Lower leg skin (tissue), 3 donors: ENCODE results near the gene ANKRD52.

Experiments used
- POLR2A ChIP-seq, 2 donors: fragments of 450-650 bp; IDR thresholded peaks; one replicate each; pipeline ENCODE4 v1.6.1; 2016 to 2017; ENCODE audit warnings: antibody characterized with exemption in 2 of 2, mild to moderate bottlenecking in 1 of 2, moderate library complexity in 1 of 2
- TF ChIP-seq, protein P1 (sequence below), 3 donors: fragments of 450-650 bp; IDR thresholded peaks; one replicate each; pipeline ENCODE4 v1.5.1; 2016; ENCODE audit warnings: antibody characterized with exemption in 3 of 3, mild to moderate bottlenecking in 3 of 3, moderate library complexity in 2 of 3

DNA sequence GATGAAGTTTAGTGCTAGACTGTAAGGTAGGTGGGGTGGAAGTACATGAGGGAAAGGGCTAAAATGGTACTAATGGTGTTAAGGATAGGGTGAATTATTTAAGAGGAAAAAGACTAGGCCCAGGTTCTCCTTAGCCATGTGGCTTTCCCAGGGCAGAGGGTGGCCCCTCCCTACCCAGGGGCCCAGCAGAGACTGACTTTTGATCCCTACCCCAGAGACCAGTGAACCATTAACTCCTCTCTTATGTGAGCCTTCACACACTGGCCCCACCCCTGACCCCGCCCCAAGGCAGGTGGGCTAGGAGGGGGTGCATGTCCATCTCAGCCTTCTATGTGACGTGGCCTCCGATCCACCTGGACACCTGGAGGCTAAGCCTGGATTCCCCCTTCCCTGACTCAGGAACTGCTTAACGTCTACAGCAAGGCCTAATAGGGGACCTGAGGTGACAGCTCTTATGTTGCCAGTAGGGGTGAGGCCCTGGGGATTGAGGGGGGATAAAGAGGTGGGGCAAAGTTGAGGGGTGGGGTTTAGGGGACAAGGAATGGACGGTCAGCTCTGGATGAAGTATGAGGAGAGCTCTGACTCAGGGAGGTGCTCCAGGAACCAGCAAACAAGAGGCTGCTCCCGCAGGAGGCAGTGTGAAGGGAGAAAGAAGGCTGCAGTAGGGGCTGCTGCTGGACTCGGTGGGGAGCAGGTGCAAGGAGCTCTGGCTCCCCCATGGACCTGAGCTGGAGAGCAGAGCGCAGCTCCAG, 27.6 kb downstream of the ANKRD52 start:
- TF ChIP-seq, protein P1, sequence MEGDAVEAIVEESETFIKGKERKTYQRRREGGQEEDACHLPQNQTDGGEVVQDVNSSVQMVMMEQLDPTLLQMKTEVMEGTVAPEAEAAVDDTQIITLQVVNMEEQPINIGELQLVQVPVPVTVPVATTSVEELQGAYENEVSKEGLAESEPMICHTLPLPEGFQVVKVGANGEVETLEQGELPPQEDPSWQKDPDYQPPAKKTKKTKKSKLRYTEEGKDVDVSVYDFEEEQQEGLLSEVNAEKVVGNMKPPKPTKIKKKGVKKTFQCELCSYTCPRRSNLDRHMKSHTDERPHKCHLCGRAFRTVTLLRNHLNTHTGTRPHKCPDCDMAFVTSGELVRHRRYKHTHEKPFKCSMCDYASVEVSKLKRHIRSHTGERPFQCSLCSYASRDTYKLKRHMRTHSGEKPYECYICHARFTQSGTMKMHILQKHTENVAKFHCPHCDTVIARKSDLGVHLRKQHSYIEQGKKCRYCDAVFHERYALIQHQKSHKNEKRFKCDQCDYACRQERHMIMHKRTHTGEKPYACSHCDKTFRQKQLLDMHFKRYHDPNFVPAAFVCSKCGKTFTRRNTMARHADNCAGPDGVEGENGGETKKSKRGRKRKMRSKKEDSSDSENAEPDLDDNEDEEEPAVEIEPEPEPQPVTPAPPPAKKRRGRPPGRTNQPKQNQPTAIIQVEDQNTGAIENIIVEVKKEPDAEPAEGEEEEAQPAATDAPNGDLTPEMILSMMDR (IDR thresholded peaks at IDR 0.05): no peak
- no peak for TF ChIP-seq POLR2A (IDR thresholded peaks at IDR 0.05)
